OCI-LY7 (cell line): ENCODE measurements around the gene MET.

Experiments
- EZH2phosphoT487 ChIP-seq: fragments of 200-600 bp; sonication (generic); IDR thresholded peaks from 2 replicates; pipeline ENCODE4 v1.6.1; 2018; ENCODE audit warnings: low read depth, borderline replicate concordance, mild to moderate bottlenecking, mixed run types, antibody characterized with exemption, low read length, moderate library complexity, mixed read lengths
- TF ChIP-seq, protein P1 (sequence below): fragments of 200-600 bp; sonication (generic); conservative IDR thresholded peaks from 2 replicates; pipeline ENCODE4 v1.5.1; 2014; ENCODE audit warnings: mild to moderate bottlenecking, antibody characterized with exemption, low read length, moderate library complexity, mixed read lengths

- TF ChIP-seq, protein P1, sequence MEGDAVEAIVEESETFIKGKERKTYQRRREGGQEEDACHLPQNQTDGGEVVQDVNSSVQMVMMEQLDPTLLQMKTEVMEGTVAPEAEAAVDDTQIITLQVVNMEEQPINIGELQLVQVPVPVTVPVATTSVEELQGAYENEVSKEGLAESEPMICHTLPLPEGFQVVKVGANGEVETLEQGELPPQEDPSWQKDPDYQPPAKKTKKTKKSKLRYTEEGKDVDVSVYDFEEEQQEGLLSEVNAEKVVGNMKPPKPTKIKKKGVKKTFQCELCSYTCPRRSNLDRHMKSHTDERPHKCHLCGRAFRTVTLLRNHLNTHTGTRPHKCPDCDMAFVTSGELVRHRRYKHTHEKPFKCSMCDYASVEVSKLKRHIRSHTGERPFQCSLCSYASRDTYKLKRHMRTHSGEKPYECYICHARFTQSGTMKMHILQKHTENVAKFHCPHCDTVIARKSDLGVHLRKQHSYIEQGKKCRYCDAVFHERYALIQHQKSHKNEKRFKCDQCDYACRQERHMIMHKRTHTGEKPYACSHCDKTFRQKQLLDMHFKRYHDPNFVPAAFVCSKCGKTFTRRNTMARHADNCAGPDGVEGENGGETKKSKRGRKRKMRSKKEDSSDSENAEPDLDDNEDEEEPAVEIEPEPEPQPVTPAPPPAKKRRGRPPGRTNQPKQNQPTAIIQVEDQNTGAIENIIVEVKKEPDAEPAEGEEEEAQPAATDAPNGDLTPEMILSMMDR: no peak
- TF ChIP-seq EZH2phosphoT487: no peak
Measured at GRCh38 chr7:116653204-116653603, 18.8 kb upstream of the MET start.
